ENCODE measurements around the gene GPHN. TPM values are rescaled to one million over a fixed set of nuclear protein-coding genes. Genes with fewer than 3 reads are reported as not detected.

GPHN gene
- total RNA-seq, 6 donors from 2014 or later = 24.4 to 45.1 (median 31.5) TPM

DNA sequence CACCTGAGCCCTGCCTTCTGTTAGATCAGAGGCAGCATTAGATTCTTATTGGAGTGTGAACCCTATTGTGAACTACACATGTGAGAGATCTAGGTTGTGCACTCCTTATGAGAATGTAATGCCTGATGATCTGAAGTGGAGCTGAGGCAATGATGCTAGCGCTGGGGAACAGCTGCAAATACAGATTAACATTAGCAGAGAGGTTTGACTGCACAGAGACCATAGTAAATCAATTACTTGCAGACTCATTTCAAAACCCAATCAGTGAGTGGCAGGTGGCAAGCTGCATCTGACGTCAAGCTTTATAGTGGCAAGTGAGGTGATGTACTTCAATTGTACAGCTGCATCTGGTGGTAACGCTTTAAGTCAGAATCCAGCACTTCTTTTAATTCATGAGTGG is 141.6 kb downstream of the GPHN start:
- H3K27me3 ChIP-seq = no peaks in the 10 kb centered on the region
- no peaks in the 10 kb centered on the region for H3K36me3 ChIP-seq
- 85 to 96% methylated on average over 3 of the region's 3 CpGs for WGBS, 2 donors
- peaks cover 0 to 5% (median 1%) of the 10 kb centered on the region in 4 donors for H3K4me1 ChIP-seq
- ATAC-seq (ENCODE audit: low FRiP score in 2 of 2) (no peak), DNase-seq (no peak)
- no peak overlapping the region for H3K27ac ChIP-seq
- TF ChIP-seq POLR2AphosphoS5 (IDR thresholded peaks at IDR 0.05) (no peak), POLR2A (IDR thresholded peaks at IDR 0.05) (no peak)
- TF ChIP-seq, protein P1, sequence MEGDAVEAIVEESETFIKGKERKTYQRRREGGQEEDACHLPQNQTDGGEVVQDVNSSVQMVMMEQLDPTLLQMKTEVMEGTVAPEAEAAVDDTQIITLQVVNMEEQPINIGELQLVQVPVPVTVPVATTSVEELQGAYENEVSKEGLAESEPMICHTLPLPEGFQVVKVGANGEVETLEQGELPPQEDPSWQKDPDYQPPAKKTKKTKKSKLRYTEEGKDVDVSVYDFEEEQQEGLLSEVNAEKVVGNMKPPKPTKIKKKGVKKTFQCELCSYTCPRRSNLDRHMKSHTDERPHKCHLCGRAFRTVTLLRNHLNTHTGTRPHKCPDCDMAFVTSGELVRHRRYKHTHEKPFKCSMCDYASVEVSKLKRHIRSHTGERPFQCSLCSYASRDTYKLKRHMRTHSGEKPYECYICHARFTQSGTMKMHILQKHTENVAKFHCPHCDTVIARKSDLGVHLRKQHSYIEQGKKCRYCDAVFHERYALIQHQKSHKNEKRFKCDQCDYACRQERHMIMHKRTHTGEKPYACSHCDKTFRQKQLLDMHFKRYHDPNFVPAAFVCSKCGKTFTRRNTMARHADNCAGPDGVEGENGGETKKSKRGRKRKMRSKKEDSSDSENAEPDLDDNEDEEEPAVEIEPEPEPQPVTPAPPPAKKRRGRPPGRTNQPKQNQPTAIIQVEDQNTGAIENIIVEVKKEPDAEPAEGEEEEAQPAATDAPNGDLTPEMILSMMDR (IDR thresholded peaks at IDR 0.05) = no peak
- H3K9me3 ChIP-seq = no peaks in the 10 kb centered on the region
- H3K4me3 ChIP-seq = no peak overlapping the region

DNA sequence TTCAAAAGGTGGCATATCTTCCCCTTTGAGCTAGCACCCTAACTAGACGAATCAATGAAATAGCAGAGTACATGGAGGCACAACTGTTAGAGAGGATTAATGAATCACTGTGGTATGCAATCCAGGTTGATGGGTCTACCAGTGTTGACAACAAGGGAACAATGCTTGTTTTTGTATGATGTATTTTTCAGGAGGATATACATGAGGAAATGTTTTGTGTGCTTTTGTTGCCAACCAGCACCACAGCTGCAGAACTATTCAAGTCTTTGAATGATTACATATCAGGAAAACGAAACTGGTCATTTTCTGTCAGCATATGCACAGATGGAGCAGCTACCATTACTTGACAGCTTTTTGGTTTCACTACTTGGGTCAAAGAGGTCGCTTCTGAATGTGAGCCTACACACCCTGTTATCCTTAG is 142.6 kb downstream of the GPHN start:
- TF ChIP-seq POLR2A (IDR thresholded peaks at IDR 0.05) (no peak), POLR2AphosphoS5 (IDR thresholded peaks at IDR 0.05) (no peak), EP300 (IDR thresholded peaks at IDR 0.05) (no peak)
- TF ChIP-seq, protein P1 (IDR thresholded peaks at IDR 0.05) = no peak
- Histone ChIP-seq H3K9me3 (no peaks in the 10 kb centered on the region), H3K27ac (no peak overlapping the region), H3K27me3 (no peaks in the 10 kb centered on the region), H3K4me3 (no peak overlapping the region), H3K4me1 (peaks cover 0 to 5% (median 1%) of the 10 kb centered on the region in 4 donors), H3K36me3 (no peaks in the 10 kb centered on the region)
- no peak for ATAC-seq (ENCODE audit: low FRiP score in 2 of 2)
- WGBS, 2 donors = 55 to 78% methylated on average over 3 of the region's 3 CpGs
- no peak for DNase-seq

DNA sequence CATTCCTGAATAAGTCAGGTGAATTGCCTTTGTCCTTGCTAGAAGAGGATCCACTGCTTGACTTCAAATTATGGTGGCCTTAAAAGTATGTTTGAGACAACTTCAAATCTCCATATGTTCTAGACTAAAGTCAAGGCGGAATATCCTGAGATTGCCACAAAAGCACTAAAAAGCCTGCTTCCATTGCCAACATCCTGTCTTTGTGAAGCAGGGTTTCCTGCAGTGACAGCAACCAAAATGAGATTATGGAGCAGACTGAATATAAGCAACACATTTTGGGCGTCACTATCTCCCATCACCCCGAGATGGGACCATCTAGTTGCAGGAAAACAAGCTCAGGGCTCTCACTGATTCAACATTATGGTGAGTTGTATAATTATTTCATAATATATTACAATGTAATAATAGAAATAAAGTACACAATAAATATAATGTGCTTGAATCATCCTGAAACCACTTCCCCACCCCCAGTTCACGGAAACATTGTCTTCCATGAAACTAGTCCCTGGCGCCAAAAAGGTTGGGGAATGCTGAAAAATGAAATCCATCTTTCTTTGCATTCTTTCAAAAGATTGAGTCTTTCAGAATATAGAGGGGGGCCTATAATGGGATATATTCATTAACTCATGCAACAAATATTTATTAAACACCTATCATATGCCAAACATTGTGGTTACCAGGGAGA is 143.7 kb downstream of the GPHN start:
- Histone ChIP-seq H3K36me3 (no peaks in the 10 kb centered on the region), H3K4me3 (no peak overlapping the region)
- ATAC-seq (ENCODE audit: low FRiP score in 2 of 2) = no peak

DNA sequence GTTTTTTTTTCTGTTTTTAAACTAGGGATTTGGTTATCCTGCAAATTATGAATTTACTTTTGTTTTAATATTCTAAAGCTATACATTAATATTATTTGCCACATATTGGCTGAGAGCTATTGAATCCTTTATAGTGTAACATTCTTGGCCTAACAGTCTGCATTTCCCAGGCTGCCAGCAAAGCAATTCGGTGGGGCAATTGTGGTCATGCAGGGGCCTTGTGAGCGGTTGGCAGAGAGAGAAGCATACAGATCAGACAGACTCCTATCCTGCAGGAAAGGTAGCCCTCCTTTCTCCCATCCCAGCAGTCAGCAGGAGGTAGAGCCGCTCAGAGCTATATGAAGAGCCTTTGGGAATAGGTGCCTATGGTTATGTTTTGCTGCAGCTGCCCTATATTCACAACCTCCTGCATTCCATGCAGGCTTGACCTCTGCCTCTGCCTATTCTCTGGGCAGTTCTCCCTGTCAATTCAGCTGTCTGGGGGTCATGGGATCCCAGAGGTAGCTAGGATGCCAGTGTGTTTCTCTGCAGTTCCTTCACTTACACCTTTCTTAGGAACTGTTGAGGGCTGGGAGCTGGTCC is 144.7 kb downstream of the GPHN start:
- TF ChIP-seq EP300 (IDR thresholded peaks at IDR 0.05) (no peak), POLR2AphosphoS5 (IDR thresholded peaks at IDR 0.05) (no peak), POLR2A (IDR thresholded peaks at IDR 0.05) (no peak)
- TF ChIP-seq, protein P1 (IDR thresholded peaks at IDR 0.05) = no peak
- H3K4me1 ChIP-seq = peaks cover 0 to 5% (median 1%) of the 10 kb centered on the region in 4 donors
- no peak for DNase-seq
- 80 to 97% methylated on average over 3 of the region's 3 CpGs for WGBS, 2 donors
- H3K27me3 ChIP-seq = no peaks in the 10 kb centered on the region
- no peak overlapping the region for H3K4me3 ChIP-seq
- H3K36me3 ChIP-seq = no peaks in the 10 kb centered on the region
- no peak for ATAC-seq (ENCODE audit: low FRiP score in 2 of 2)
- no peak overlapping the region for H3K27ac ChIP-seq
- H3K9me3 ChIP-seq = peaks cover 7 to 14% (median 11%) of the 10 kb centered on the region in 4 donors

More for the DNA sequence above, 143.7 kb downstream of the GPHN start:
- no peak for DNase-seq
- H3K4me1 ChIP-seq = peaks cover 0 to 5% (median 1%) of the 10 kb centered on the region in 4 donors
- H3K27ac ChIP-seq = no peak overlapping the region
- H3K27me3 ChIP-seq = no peaks in the 10 kb centered on the region
- H3K9me3 ChIP-seq = peaks cover 0 to 4% (median 1%) of the 10 kb centered on the region in 4 donors
- WGBS, 2 donors = 84% methylated on average over 5 of the region's 5 CpGs
- TF ChIP-seq, protein P1 (IDR thresholded peaks at IDR 0.05) = no peak
- TF ChIP-seq POLR2A (IDR thresholded peaks at IDR 0.05) (no peak), POLR2AphosphoS5 (IDR thresholded peaks at IDR 0.05) (no peak), EP300 (IDR thresholded peaks at IDR 0.05) (no peak)

Measured in upper lobe of left lung (tissue), 6 donors.